ENCODE measurements around the gene PRXL2A. TPM values are rescaled to one million over a fixed set of nuclear protein-coding genes. Genes with fewer than 3 reads are reported as not detected.

Gene PRXL2A
- polyA plus RNA-seq, 1 of the 3 experiments (the other 2 are of a cell fraction), result 15.6 TPM

GRCh38 chr10:80359644-80360043 lies 48.7 kb upstream of the PRXL2A start:
- H3K36me3 ChIP-seq (replicated peaks in 1 of 2; ENCODE audit: control insufficient read depth in 1 of 2, insufficient read depth in 2 of 2, low read length in 1 of 2), result no peaks in the 10 kb centered on the region
- H3K79me2 ChIP-seq (ENCODE audit: insufficient read depth), result no peaks in the 10 kb centered on the region
- H3K27me3 ChIP-seq (ENCODE audit: insufficient read depth), result no peaks in the 10 kb centered on the region
- 96% methylated on average over 5 of the region's 22 CpGs for WGBS (ENCODE audit: low lambda C conversion rate)
- TF ChIP-seq CTCF (IDR thresholded peaks at IDR 0.05) (no peak), EZH2phosphoT487 (IDR thresholded peaks at IDR 0.05; ENCODE audit: borderline replicate concordance, low read depth) (no peak), RXRA (IDR thresholded peaks at IDR 0.05; ENCODE audit: borderline replicate concordance, low read depth) (no peak), NRF1 (IDR thresholded peaks at IDR 0.05; ENCODE audit: low read depth, low read length) (no peak), MEF2A (IDR thresholded peaks at IDR 0.05; ENCODE audit: borderline replicate concordance, low read depth) (no peak), MXI1 (IDR thresholded peaks at IDR 0.05; ENCODE audit: low read depth, low read length) (no peak), PBX3 (IDR thresholded peaks at IDR 0.05) (no peak), TAF1 (IDR thresholded peaks at IDR 0.05; ENCODE audit: borderline replicate concordance, low read depth, low read length) (no peak), CHD2 (IDR thresholded peaks at IDR 0.05; ENCODE audit: low read length, partially characterized antibody) (no peak), ELF1 (IDR thresholded peaks at IDR 0.05) (no peak), RFX5 (IDR thresholded peaks at IDR 0.05; ENCODE audit: low read length) (no peak), USF2 (IDR thresholded peaks at IDR 0.05; ENCODE audit: borderline replicate concordance, low read depth, low read length) (no peak), FOSL2 (IDR thresholded peaks at IDR 0.05; ENCODE audit: borderline replicate concordance, low read depth) (no peak)
- TF ChIP-seq, protein P1, sequence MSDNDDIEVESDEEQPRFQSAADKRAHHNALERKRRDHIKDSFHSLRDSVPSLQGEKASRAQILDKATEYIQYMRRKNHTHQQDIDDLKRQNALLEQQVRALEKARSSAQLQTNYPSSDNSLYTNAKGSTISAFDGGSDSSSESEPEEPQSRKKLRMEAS (IDR thresholded peaks at IDR 0.05; ENCODE audit: low read depth), result no peak
- H3K9me3 ChIP-seq, result no peaks in the 10 kb centered on the region
- H3K27ac ChIP-seq (ENCODE audit: low read depth in 2 of 2, low read length in 1 of 2), result no peak overlapping the region
- peaks cover 0 to 5% of the 10 kb centered on the region in 2 experiments; a peak in 1 of 4 replicates for H3K4me1 ChIP-seq (ENCODE audit: control insufficient read depth in 1 of 2, insufficient read depth in 2 of 2, low read depth in 1 of 2, low read length in 1 of 2)
- no peaks in the 10 kb centered on the region for H3K9me2 ChIP-seq
- no peak overlapping the region for H2AFZ ChIP-seq (ENCODE audit: low read depth)
- H3K4me2 ChIP-seq, result no peak overlapping the region
- no peaks in the 10 kb centered on the region for H3F3A ChIP-seq (replicated peaks; ENCODE audit: insufficient read depth)
- no peaks in the 10 kb centered on the region for H4K20me1 ChIP-seq (ENCODE audit: insufficient read depth)
- POLR2A ChIA-PET, result no interaction called here
- no peak overlapping the region for H3K9ac ChIP-seq
- H3K4me3 ChIP-seq (ENCODE audit: low read depth in 2 of 2, low read length in 1 of 2), result no peak overlapping the region
- DNase-seq, result no peak
- CTCF ChIA-PET, result interaction anchor here (0.6 to 1.1 kb wide), 3 partner anchors 12 to 273 kb away, joined by 3 read pairs; no protein-coding TSS in a partner anchor

Measured in SK-N-SH (cell line).